Gastrocnemius medialis (tissue), 4 donors: Measurements from ENCODE around the gene SP140.

ENCODE experiments used
- POLR2A ChIP-seq, 2 donors: fragments of 450-650 bp; IDR thresholded peaks; one replicate each; pipeline ENCODE4 v1.6.1; 2017; ENCODE audit warnings: antibody characterized with exemption in 2 of 2, mild to moderate bottlenecking in 2 of 2, moderate library complexity in 2 of 2
- TF ChIP-seq, protein P1 (sequence below), 5 experiments: fragments of 450-650 bp in 3 of 5; fragments of 200-600 bp in 2 of 5; sonication (generic) in 2 of 5; IDR thresholded peaks in 4 of 5; conservative IDR thresholded peaks in 1 of 5; 1 replicate in 4 of 5; 2 replicates in 1 of 5; pipeline ENCODE4 v1.5.1; 2016 to 2019; ENCODE audit warnings: antibody characterized with exemption in 5 of 5, mild to moderate bottlenecking in 3 of 5, moderate library complexity in 3 of 5

DNA sequence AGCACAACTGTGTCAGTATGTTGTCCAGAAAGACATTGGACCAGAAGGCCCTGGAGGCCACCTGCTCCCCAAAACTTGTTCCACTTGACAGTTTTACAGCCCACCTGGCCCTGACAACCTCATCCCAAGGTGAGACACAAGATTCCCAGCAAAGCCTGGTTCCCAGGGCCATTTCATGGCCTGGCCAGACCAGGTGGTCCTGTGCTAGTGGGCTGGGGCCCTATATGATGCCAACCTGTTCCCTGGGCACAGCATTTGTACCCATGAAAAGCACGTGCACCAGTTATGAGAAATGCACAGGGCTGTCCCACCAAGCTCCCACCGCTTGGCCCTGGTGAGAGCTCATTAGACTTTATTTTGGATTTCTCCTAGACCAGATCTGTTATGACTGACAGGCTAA, 95.5 kb downstream of the SP140 start:
- TF ChIP-seq, protein P1, sequence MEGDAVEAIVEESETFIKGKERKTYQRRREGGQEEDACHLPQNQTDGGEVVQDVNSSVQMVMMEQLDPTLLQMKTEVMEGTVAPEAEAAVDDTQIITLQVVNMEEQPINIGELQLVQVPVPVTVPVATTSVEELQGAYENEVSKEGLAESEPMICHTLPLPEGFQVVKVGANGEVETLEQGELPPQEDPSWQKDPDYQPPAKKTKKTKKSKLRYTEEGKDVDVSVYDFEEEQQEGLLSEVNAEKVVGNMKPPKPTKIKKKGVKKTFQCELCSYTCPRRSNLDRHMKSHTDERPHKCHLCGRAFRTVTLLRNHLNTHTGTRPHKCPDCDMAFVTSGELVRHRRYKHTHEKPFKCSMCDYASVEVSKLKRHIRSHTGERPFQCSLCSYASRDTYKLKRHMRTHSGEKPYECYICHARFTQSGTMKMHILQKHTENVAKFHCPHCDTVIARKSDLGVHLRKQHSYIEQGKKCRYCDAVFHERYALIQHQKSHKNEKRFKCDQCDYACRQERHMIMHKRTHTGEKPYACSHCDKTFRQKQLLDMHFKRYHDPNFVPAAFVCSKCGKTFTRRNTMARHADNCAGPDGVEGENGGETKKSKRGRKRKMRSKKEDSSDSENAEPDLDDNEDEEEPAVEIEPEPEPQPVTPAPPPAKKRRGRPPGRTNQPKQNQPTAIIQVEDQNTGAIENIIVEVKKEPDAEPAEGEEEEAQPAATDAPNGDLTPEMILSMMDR (IDR thresholded peaks at IDR 0.05 in 4 of 5, conservative IDR thresholded peaks at IDR 0.05 in 1 of 5) = no peak
- TF ChIP-seq POLR2A (IDR thresholded peaks at IDR 0.05) = no peak
